Thyroid gland (tissue), 4 donors: ENCODE results near the gene SLX9. TPM values are rescaled to one million over a fixed set of nuclear protein-coding genes. Genes with fewer than 3 reads are reported as not detected.
A peak's percentile ranks its signal among the peaks of the same experiment; 100 is the strongest.

ENCODE experiments used
- DNase-seq, 2 donors: peaks; one replicate each; pipeline ENCODE4 v3.0.0-alpha.2; 2019
- H3K27ac ChIP-seq, 3 donors: fragments of 200-600 bp; sonication (generic); 1 replicate in 2 of 3; 2 replicates in 1 of 3; pipeline ENCODE4 v1.5.1; 2016 to 2019; ENCODE audit warnings: mild to moderate bottlenecking in 1 of 3, moderate library complexity in 1 of 3
- H3K27me3 ChIP-seq: fragments of 200-600 bp; sonication (generic); one replicate; pipeline ENCODE4 v1.5.1; 2019
- H3K36me3 ChIP-seq, 2 donors: fragments of 200-600 bp; sonication (generic); one replicate each; pipeline ENCODE4 v1.5.1; 2016 to 2019
- H3K4me1 ChIP-seq, 2 donors: fragments of 200-600 bp; sonication (generic); one replicate each; pipeline ENCODE4 v1.5.1; 2017 to 2019
- H3K4me3 ChIP-seq, 3 donors: fragments of 200-600 bp; sonication (generic); replicated peaks in 1 of 3; 1 replicate in 2 of 3; 2 replicates in 1 of 3; pipeline ENCODE4 v1.5.1; 2016; ENCODE audit warnings: mild to moderate bottlenecking in 1 of 3
- H3K9me3 ChIP-seq: fragments of 200-600 bp; sonication (generic); one replicate; pipeline ENCODE4 v1.5.1; 2017
- CTCF ChIP-seq, 6 experiments: fragments of 200-600 bp in 3 of 6; fragments of 450-650 bp in 3 of 6; sonication (generic) in 3 of 6; IDR thresholded peaks; one replicate each; pipeline ENCODE4 v1.5.1; 2016 to 2019; ENCODE audit warnings: antibody characterized with exemption in 6 of 6, mild to moderate bottlenecking in 2 of 6, inconsistent platforms in 1 of 6, moderate library complexity in 1 of 6
- POLR2A ChIP-seq, 2 donors: fragments of 450-650 bp; IDR thresholded peaks; one replicate each; pipeline ENCODE4 v1.6.1; 2017; ENCODE audit warnings: antibody characterized with exemption in 2 of 2, mild to moderate bottlenecking in 2 of 2, moderate library complexity in 1 of 2
- WGBS, 2 donors: methylation state at CpG; one replicate each; pipeline ENCODE4 v1.1.5; 2017; 5-methylcytosine and 5-hydroxymethylcytosine counted together
- intact Hi-C: fragments of 100-400 bp; cut with DNase I; formaldehyde crosslinking; loops from one replicate; pipeline ENCODE4 v1.15.1; 2023
- total RNA-seq, 4 donors: library from RNA; depleted of rRNA; stranded (reverse); fragments of >200 nt; gene quantifications; one replicate each; pipeline ENCODE4 v1.2.3, GENCODE V29; 2016

The SLX9 gene
- 10 to 100 TPM in 3 of 4 donors, 1 to 10 TPM in 1; 4.8 to 19.1 (median 11.2) TPM for total RNA-seq

DNA sequence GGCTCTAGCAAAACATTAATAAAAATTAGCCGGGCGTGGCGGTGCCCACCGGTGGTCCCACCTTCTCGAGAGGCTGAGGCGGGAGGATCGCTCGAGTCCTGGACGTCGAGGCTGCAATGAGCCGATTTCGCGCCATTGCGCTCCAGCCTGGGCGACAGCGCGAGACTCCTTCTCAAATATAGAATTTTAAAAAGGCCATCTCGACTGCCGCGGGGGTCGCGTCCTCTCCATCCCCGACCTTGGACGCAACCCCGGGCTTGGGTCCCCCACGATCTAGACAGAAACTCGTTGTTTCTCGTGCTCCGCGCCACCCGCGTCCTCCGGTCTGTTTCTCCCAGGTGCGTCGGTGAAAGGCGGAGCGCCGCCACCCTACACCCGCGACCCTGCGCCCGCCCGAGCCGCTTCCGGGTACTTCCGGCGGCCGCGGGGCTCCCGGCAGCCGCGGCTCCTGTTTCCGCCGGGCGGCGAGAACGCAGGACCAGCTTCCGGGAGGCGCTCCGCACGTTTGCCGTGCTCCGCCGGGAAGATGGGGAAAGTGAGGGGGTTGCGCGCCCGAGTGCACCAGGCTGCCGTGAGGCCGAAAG, at the start of gene SLX9:
Gene SLX9 (plus strand): TSS at position 498 of the 584 bp plus-strand sequence. CDS start 29 bp downstream, at position 527.
- Histone ChIP-seq H3K4me1 (peaks cover 15 to 22% of the 10 kb centered on the region in 2 donors), H3K36me3 (peaks cover 0 to 8% of the 10 kb centered on the region in 2 donors), H3K4me3 (peak within 1 kb of the TSS; percentile 25 to 96 (median 72)), H3K9me3 (no peaks in the 10 kb centered on the region), H3K27ac (peak within 1 kb of the TSS in 2 of 3 donors; percentile 7 to 10), H3K27me3 (no peaks in the 10 kb centered on the region)
- DNase-seq = peak; percentile 70 to 74
- WGBS, 2 donors = 3 to 17% methylated on average over 7 to 35 of the region's 69 CpGs
- intact Hi-C loops = loop anchor here (10.0 kb wide), 2 partner anchors 125 to 345 kb away; partner anchors contain the start of genes POFUT2 and SUMO3
- peak in 1 of 2 donors; percentile 58 for TF ChIP-seq POLR2A (IDR thresholded peaks at IDR 0.05)
- TF ChIP-seq CTCF (IDR thresholded peaks at IDR 0.05) = no peak

GRCh38 chr21:44890338-44890931, 49.4 kb upstream of the SLX9 start:
- no peak for TF ChIP-seq POLR2A (IDR thresholded peaks at IDR 0.05)
- TF ChIP-seq CTCF (IDR thresholded peaks at IDR 0.05) = no peak
- H3K4me3 ChIP-seq = no peak overlapping the region
- no peaks in the 10 kb centered on the region for H3K9me3 ChIP-seq
- H3K27ac ChIP-seq = no peak overlapping the region
- 85 to 100% methylated on average over 1 to 14 of the region's 24 CpGs for WGBS, 2 donors
- no peaks in the 10 kb centered on the region for H3K36me3 ChIP-seq
- intact Hi-C loops = no loop called here
- H3K4me1 ChIP-seq = no peaks in the 10 kb centered on the region
- no peaks in the 10 kb centered on the region for H3K27me3 ChIP-seq
- DNase-seq = no peak

DNA sequence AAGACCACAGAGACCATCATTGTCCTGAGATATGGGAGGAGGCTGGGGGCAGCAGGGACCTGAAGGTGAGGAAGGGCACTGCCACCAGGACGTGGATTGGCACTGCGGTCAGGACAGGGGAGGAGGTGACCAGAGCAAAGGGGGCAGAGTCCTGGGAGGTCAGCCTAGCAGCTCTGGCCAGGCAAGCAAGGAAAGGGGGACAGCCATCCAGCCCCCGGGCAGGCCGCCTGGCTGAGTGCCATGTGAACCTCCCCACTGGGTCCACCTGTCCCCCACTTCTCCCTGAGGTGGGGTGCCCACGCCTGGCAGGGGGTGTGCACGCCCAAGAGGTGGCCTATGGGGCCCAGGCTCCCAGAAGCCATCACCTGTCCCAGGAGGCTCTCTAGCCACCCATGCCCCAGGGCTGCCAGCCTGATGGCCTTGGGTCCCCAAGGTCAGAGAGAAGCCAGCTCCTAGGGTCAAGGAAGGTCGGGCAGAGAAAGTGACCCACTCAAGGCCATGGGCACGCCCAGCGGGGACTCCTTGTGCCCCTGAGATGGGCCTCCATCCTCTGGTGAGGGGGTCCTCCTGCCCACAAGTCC, 48.8 kb upstream of the SLX9 start:
- intact Hi-C loops = no loop called here
- no peak overlapping the region for H3K27ac ChIP-seq
- no peak for DNase-seq

GRCh38 chr21:44891631-44892031, 48.2 kb upstream of the SLX9 start:
- H3K4me3 ChIP-seq = no peak overlapping the region
- no peaks in the 10 kb centered on the region for H3K36me3 ChIP-seq
- no peaks in the 10 kb centered on the region for H3K9me3 ChIP-seq
- no peak overlapping the region for H3K27ac ChIP-seq
- 96 to 98% methylated on average over 10 to 11 of the region's 15 CpGs for WGBS, 2 donors
- intact Hi-C loops = no loop called here
- no peaks in the 10 kb centered on the region for H3K27me3 ChIP-seq
- TF ChIP-seq CTCF (IDR thresholded peaks at IDR 0.05) = no peak
- no peak for TF ChIP-seq POLR2A (IDR thresholded peaks at IDR 0.05)
- DNase-seq = no peak
- no peaks in the 10 kb centered on the region for H3K4me1 ChIP-seq

More for the DNA sequence above, 48.8 kb upstream of the SLX9 start:
- Histone ChIP-seq H3K4me1 (no peaks in the 10 kb centered on the region), H3K9me3 (no peaks in the 10 kb centered on the region), H3K27me3 (no peaks in the 10 kb centered on the region), H3K36me3 (no peaks in the 10 kb centered on the region), H3K4me3 (no peak overlapping the region)
- TF ChIP-seq POLR2A (IDR thresholded peaks at IDR 0.05) (no peak), CTCF (IDR thresholded peaks at IDR 0.05) (no peak)
- WGBS, 2 donors = 90 to 94% methylated on average over 5 to 7 of the region's 9 CpGs

DNA sequence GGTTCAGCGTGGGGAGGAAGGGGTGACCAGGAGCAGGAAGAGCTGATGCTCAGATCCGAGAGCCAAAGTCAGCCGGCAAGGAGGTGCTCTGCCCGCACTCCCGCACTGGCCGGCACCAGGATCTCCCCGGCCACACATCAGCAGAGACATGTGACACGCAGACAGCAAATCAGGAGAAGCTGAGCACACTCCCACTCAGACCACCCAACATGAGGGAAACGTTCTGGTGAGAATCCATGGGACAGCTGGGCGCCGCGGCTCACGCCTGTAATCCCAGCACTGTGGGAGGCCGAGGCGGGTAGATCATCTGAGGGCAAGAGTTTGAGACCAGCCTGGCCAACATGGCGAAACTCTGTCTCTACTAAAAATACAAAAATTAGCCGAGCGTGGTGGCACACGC, 47.7 kb upstream of the SLX9 start:
- Histone ChIP-seq H3K27me3 (no peaks in the 10 kb centered on the region), H3K4me1 (no peaks in the 10 kb centered on the region), H3K27ac (no peak overlapping the region), H3K36me3 (no peaks in the 10 kb centered on the region), H3K9me3 (no peaks in the 10 kb centered on the region), H3K4me3 (no peak overlapping the region)
- DNase-seq = no peak
- intact Hi-C loops = no loop called here
- 70 to 71% methylated on average over 13 to 18 of the region's 19 CpGs for WGBS, 2 donors
- TF ChIP-seq POLR2A (IDR thresholded peaks at IDR 0.05) = no peak
- no peak for TF ChIP-seq CTCF (IDR thresholded peaks at IDR 0.05)
